Measurements from ENCODE around the gene AUTS2.

The AUTS2 gene

GRCh38 chr7:70008466-70008865 is 410.2 kb downstream of the AUTS2 start:
- Histone ChIP-seq H3K27ac (no peak overlapping the region), H3K9me3 (no peaks in the 10 kb centered on the region), H3K36me3 (no peaks in the 10 kb centered on the region), H3K4me1 (no peaks in the 10 kb centered on the region), H3K27me3 (no peaks in the 10 kb centered on the region), H3K4me3 (no peak overlapping the region)
- no peak for DNase-seq
- intact Hi-C loops (cut with DNase I; ENCODE audit: low total_unique reads), result no loop called here
- TF ChIP-seq, protein P1, sequence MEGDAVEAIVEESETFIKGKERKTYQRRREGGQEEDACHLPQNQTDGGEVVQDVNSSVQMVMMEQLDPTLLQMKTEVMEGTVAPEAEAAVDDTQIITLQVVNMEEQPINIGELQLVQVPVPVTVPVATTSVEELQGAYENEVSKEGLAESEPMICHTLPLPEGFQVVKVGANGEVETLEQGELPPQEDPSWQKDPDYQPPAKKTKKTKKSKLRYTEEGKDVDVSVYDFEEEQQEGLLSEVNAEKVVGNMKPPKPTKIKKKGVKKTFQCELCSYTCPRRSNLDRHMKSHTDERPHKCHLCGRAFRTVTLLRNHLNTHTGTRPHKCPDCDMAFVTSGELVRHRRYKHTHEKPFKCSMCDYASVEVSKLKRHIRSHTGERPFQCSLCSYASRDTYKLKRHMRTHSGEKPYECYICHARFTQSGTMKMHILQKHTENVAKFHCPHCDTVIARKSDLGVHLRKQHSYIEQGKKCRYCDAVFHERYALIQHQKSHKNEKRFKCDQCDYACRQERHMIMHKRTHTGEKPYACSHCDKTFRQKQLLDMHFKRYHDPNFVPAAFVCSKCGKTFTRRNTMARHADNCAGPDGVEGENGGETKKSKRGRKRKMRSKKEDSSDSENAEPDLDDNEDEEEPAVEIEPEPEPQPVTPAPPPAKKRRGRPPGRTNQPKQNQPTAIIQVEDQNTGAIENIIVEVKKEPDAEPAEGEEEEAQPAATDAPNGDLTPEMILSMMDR (IDR thresholded peaks at IDR 0.05), result no peak

DNA sequence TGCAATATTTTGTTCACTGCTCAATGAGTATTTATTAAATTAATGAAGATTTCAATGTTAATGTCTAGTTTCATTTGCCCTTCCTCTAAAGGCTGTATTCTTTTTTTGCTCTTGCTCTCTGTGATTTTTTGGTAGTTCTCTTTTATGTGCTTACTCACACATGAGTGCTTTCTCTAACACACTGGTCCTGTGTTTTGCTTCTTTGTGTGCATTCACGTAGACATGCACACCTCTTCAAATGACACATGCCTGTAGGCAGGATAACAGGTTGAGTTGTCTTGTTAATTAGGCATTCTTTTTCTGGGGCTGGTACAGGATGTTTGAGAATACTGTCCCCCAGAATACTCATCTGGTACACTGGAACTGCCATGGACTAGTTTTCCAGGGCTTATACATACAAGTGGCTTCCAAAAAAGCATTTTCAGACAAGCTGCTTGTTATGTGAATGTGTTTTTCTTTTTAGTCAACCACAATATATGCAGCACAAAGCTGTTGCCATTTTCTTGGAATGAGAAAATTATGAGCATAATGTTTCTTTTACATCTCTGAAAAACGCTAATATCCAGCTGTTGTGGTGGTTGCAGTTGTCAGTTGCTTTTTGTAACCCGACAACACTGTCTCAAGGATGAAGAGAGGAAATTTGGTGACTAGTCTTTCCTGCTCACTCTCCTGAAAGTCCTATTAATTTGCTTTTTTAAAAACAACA is 416.4 kb downstream of the AUTS2 start:
- Histone ChIP-seq H3K9me3 (no peaks in the 10 kb centered on the region), H3K4me1 (no peaks in the 10 kb centered on the region), H3K36me3 (no peaks in the 10 kb centered on the region), H3K27me3 (no peaks in the 10 kb centered on the region), H3K4me3 (no peak overlapping the region), H3K27ac (no peak overlapping the region)
- no peak for DNase-seq
- TF ChIP-seq, protein P1 (IDR thresholded peaks at IDR 0.05), result no peak
- intact Hi-C loops (cut with DNase I; ENCODE audit: low total_unique reads), result no loop called here

DNA sequence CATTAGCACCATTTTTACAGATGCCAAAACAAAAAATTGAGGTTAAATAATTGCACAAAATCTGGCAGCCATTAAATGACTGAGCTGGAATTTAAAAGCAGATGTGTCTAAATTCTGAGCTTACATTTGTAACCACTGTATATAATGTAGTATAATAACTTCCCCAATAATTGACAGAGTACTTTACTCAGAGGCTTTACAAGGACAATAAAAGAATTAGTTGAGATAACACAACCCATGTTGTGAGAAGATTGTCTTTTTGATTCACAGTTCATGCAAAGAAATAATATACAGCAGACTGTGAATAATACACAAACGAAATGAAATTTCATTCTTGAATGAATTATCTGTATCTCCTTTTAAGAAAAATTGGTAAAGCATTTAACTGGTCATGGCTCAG is 417.1 kb downstream of the AUTS2 start:
- TF ChIP-seq, protein P1 (IDR thresholded peaks at IDR 0.05), result no peak
- Histone ChIP-seq H3K27ac (no peak overlapping the region), H3K27me3 (no peaks in the 10 kb centered on the region), H3K4me3 (no peak overlapping the region), H3K36me3 (no peaks in the 10 kb centered on the region), H3K4me1 (no peaks in the 10 kb centered on the region), H3K9me3 (no peaks in the 10 kb centered on the region)
- intact Hi-C loops (cut with DNase I; ENCODE audit: low total_unique reads), result no loop called here
- no peak for DNase-seq

GRCh38 chr7:70016044-70016770 is 417.9 kb downstream of the AUTS2 start:
- Histone ChIP-seq H3K4me3 (no peak overlapping the region), H3K27me3 (no peaks in the 10 kb centered on the region), H3K36me3 (no peaks in the 10 kb centered on the region), H3K4me1 (no peaks in the 10 kb centered on the region), H3K27ac (no peak overlapping the region), H3K9me3 (no peaks in the 10 kb centered on the region)
- TF ChIP-seq, protein P1 (IDR thresholded peaks at IDR 0.05), result no peak
- no peak for DNase-seq
- intact Hi-C loops (cut with DNase I; ENCODE audit: low total_unique reads), result loop anchor here (2.0 kb wide), 1 partner anchor 23 kb away; no protein-coding TSS in a partner anchor

DNA sequence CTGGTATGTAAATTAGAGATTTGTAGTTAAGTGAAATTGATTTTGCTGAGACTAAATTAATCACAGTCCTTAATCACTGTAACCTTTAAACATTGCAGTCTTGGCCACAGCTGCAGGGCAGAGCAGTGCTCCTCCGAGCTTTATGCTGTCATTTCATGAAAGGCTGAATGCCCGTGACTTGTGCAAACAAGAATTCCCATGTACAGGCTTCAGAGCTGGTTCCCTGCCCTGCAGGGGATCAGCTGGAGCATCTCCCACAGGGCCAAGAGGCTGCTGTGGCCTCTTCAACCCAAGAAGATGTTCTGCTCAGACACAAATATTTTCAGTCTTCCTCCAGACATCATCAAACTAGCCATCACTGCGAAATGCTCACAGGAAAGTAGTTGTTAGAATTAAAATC is 419.1 kb downstream of the AUTS2 start:
- intact Hi-C loops (cut with DNase I; ENCODE audit: low total_unique reads), result loop anchor here (2.0 kb wide), 1 partner anchor 21 kb away; no protein-coding TSS in a partner anchor
- Histone ChIP-seq H3K4me3 (no peak overlapping the region), H3K36me3 (no peaks in the 10 kb centered on the region), H3K4me1 (no peaks in the 10 kb centered on the region), H3K27me3 (no peaks in the 10 kb centered on the region), H3K27ac (no peak overlapping the region), H3K9me3 (no peaks in the 10 kb centered on the region)
- TF ChIP-seq, protein P1 (IDR thresholded peaks at IDR 0.05), result no peak
- DNase-seq, result no peak
